NT2/D1 (cell line): ENCODE results near the gene RILP.

ENCODE experiments used
- SUZ12 ChIP-seq: IDR thresholded peaks from 2 replicates; pipeline ENCODE4 v1.6.1; 2011; ENCODE audit not compliant: insufficient read length, insufficient read depth; ENCODE audit errors: extremely low read depth
- YY1 ChIP-seq: IDR thresholded peaks from 2 replicates; pipeline ENCODE4 v1.6.1; 2011; ENCODE audit not compliant: insufficient read length, insufficient read depth
- ZNF274 ChIP-seq: IDR thresholded peaks from 2 replicates; pipeline ENCODE4 v1.6.1; 2011; ENCODE audit warnings: mild to moderate bottlenecking, low read depth, low read length

DNA sequence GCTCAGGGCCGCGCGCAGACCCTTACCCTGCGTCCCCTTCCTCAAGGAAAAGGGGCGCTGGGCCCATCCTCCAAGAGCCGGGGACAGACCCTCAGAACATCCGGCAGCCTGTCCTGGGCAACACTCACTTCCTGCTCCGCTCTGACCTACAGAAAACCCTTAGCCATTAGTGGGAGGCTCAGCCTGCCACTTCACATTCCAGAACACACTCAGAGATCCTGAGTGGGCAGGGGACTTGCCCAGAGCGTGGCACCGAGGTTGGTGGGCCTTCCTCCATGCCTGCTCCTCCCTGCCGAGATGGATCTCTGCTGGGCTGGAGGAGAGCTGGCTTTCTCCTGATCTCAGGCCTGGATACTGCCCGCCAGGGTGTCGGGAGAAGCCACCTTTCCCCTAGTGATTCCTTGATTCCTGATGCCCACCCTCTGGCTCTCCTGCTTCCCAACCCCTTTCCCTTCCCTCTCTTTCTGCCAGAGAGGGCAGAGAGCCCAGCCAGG is 5.6 kb downstream of the RILP start:
- TF ChIP-seq ZNF274, result no peak
- TF ChIP-seq YY1, result no peak
- TF ChIP-seq SUZ12, result no peak
